Measurements from ENCODE around the gene TNRC6C. TPM values are rescaled to one million over a fixed set of nuclear protein-coding genes. Genes with fewer than 3 reads are reported as not detected.

Gene TNRC6C
- total and polyA plus RNA-seq, 2 of the 13 experiments (the other 11 are each of a cell fraction or from before 2014, with no cell fraction given): 0.66 to 4.9 TPM

DNA sequence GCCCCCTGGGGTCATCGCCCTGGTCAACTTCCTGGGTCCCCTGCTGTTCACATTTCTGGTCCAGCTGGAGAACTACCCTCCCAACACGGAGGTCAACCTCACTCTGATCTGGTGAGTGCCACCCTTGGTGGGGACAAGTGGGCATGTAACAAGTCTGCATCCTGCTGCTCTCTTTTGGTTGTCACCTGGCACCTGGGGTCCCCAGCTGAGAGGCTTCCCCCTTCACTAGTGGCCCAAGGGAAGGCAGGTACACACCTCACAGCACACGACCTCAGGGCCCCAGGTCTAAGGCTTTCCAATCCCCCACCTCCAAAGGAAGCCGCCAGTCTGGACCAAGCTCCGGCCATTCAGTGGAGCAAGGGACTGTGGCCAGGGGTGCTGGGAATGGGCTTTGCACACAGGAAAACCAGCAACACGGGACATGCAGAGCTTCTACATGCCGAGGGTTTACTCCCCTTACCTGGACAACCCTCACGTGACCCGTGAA is 176.4 kb downstream of the TNRC6C start (continued):
- TF ChIP-seq, protein P1, sequence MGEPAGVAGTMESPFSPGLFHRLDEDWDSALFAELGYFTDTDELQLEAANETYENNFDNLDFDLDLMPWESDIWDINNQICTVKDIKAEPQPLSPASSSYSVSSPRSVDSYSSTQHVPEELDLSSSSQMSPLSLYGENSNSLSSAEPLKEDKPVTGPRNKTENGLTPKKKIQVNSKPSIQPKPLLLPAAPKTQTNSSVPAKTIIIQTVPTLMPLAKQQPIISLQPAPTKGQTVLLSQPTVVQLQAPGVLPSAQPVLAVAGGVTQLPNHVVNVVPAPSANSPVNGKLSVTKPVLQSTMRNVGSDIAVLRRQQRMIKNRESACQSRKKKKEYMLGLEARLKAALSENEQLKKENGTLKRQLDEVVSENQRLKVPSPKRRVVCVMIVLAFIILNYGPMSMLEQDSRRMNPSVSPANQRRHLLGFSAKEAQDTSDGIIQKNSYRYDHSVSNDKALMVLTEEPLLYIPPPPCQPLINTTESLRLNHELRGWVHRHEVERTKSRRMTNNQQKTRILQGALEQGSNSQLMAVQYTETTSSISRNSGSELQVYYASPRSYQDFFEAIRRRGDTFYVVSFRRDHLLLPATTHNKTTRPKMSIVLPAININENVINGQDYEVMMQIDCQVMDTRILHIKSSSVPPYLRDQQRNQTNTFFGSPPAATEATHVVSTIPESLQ (CRISPR knock-in tag; conservative IDR thresholded peaks at IDR 0.05): no peak
- TF ChIP-seq ELF3 (CRISPR knock-in tag; IDR thresholded peaks at IDR 0.05) (0 out of 2 replicates have a peak, but pooled peaks have one; percentile 22), SMYD3 (CRISPR knock-in tag; IDR thresholded peaks at IDR 0.05) (no peak), TMF1 (CRISPR knock-in tag; IDR thresholded peaks at IDR 0.05; ENCODE audit: low read depth) (no peak), ZSCAN30 (CRISPR knock-in tag; IDR thresholded peaks at IDR 0.05) (no peak), ELF1 (CRISPR knock-in tag; IDR thresholded peaks at IDR 0.05) (peak; percentile 55; the same call in 1 of the 2 replicates), ZNF569 (CRISPR knock-in tag; IDR thresholded peaks at IDR 0.05; ENCODE audit: borderline replicate concordance) (no peak), PAX8 (CRISPR knock-in tag; IDR thresholded peaks at IDR 0.05; ENCODE audit: borderline replicate concordance) (no peak), CHD4 (IDR thresholded peaks at IDR 0.05; ENCODE audit: borderline replicate concordance, low read length) (0 out of 2 replicates have a peak, but pooled peaks have one; percentile 2), SMAD3 (CRISPR knock-in tag; IDR thresholded peaks at IDR 0.05) (no peak), ONECUT2 (CRISPR knock-in tag; IDR thresholded peaks at IDR 0.05) (no peak), ZBTB7B (CRISPR knock-in tag; IDR thresholded peaks at IDR 0.05) (no peak), NPAS2 (CRISPR knock-in tag; IDR thresholded peaks at IDR 0.05; ENCODE audit: borderline replicate concordance) (no peak), ZFP90 (CRISPR knock-in tag; IDR thresholded peaks at IDR 0.05; ENCODE audit: borderline replicate concordance) (0 out of 2 replicates have a peak, but pooled peaks have one; percentile 20), RFXANK (CRISPR knock-in tag; IDR thresholded peaks at IDR 0.05) (no peak), ZZZ3 (CRISPR knock-in tag; IDR thresholded peaks at IDR 0.05; ENCODE audit: borderline replicate concordance) (no peak), ZNF335 (CRISPR knock-in tag; IDR thresholded peaks at IDR 0.05) (no peak), GLI4 (CRISPR knock-in tag; IDR thresholded peaks at IDR 0.05; ENCODE audit: borderline replicate concordance) (0 out of 2 replicates have a peak, but pooled peaks have one; percentile 24), GTF2F1 (IDR thresholded peaks at IDR 0.05; ENCODE audit: low read length) (no peak), DNMT1 (CRISPR knock-in tag; IDR thresholded peaks at IDR 0.05) (0 out of 2 replicates have a peak, but pooled peaks have one; percentile 20)
- TF ChIP-seq, protein P2, sequence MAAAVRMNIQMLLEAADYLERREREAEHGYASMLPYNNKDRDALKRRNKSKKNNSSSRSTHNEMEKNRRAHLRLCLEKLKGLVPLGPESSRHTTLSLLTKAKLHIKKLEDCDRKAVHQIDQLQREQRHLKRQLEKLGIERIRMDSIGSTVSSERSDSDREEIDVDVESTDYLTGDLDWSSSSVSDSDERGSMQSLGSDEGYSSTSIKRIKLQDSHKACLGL (CRISPR knock-in tag; IDR thresholded peaks at IDR 0.05): no peak
- TF ChIP-seq, protein P3, sequence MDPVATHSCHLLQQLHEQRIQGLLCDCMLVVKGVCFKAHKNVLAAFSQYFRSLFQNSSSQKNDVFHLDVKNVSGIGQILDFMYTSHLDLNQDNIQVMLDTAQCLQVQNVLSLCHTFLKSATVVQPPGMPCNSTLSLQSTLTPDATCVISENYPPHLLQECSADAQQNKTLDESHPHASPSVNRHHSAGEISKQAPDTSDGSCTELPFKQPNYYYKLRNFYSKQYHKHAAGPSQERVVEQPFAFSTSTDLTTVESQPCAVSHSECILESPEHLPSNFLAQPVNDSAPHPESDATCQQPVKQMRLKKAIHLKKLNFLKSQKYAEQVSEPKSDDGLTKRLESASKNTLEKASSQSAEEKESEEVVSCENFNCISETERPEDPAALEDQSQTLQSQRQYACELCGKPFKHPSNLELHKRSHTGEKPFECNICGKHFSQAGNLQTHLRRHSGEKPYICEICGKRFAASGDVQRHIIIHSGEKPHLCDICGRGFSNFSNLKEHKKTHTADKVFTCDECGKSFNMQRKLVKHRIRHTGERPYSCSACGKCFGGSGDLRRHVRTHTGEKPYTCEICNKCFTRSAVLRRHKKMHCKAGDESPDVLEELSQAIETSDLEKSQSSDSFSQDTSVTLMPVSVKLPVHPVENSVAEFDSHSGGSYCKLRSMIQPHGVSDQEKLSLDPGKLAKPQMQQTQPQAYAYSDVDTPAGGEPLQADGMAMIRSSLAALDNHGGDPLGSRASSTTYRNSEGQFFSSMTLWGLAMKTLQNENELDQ (CRISPR knock-in tag; IDR thresholded peaks at IDR 0.05; ENCODE audit: borderline replicate concordance): no peak
- TF ChIP-seq, protein P4, sequence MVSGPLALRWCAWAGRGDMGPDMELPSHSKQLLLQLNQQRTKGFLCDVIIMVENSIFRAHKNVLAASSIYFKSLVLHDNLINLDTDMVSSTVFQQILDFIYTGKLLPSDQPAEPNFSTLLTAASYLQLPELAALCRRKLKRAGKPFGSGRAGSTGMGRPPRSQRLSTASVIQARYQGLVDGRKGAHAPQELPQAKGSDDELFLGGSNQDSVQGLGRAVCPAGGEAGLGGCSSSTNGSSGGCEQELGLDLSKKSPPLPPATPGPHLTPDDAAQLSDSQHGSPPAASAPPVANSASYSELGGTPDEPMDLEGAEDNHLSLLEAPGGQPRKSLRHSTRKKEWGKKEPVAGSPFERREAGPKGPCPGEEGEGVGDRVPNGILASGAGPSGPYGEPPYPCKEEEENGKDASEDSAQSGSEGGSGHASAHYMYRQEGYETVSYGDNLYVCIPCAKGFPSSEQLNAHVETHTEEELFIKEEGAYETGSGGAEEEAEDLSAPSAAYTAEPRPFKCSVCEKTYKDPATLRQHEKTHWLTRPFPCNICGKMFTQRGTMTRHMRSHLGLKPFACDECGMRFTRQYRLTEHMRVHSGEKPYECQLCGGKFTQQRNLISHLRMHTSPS (CRISPR knock-in tag; IDR thresholded peaks at IDR 0.05; ENCODE audit: low read depth): 0 out of 2 replicates have a peak, but pooled peaks have one; percentile 17
- TF ChIP-seq, protein P5, sequence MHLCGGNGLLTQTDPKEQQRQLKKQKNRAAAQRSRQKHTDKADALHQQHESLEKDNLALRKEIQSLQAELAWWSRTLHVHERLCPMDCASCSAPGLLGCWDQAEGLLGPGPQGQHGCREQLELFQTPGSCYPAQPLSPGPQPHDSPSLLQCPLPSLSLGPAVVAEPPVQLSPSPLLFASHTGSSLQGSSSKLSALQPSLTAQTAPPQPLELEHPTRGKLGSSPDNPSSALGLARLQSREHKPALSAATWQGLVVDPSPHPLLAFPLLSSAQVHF (CRISPR knock-in tag; IDR thresholded peaks at IDR 0.05): no peak
